Body of pancreas (tissue), 4 donors: ENCODE measurements around the gene DNAH1. TPM values are rescaled to one million over a fixed set of nuclear protein-coding genes. Genes with fewer than 3 reads are reported as not detected.

Experiments used
- ATAC-seq: fragments of 150-250 bp; one replicate; pipeline ENCODE4 v1.9.1; 2016
- DNase-seq, 4 donors: peaks; one replicate each; pipeline ENCODE4 v3.0.0-alpha.2; 2019
- H3K27ac ChIP-seq, 4 donors: fragments of 200-600 bp; sonication (generic); 1 replicate in 3 of 4; 2 replicates in 1 of 4; pipeline versions ENCODE4 v1.5.1 to v1.6.1; 2016 to 2019; ENCODE audit warnings: mild to moderate bottlenecking in 1 of 4, mixed read lengths in 1 of 4, moderate library complexity in 1 of 4
- H3K27me3 ChIP-seq, 2 donors: fragments of 200-600 bp; sonication (generic); one replicate each; pipeline ENCODE4 v1.6.0; 2016; ENCODE audit warnings: mild to moderate bottlenecking in 1 of 2
- H3K36me3 ChIP-seq, 2 donors: fragments of 200-600 bp; sonication (generic); replicated peaks in 1 of 2; 2 replicates each; pipeline ENCODE4 v1.5.1; 2016; ENCODE audit warnings: low read depth in 2 of 2; ENCODE audit not compliant: insufficient read depth in 1 of 2
- H3K4me1 ChIP-seq: fragments of 200-600 bp; sonication (generic); one replicate; pipeline ENCODE4 v1.6.0; 2016
- H3K4me3 ChIP-seq, 2 donors: fragments of 200-600 bp; sonication (generic); 1 replicate in 1 of 2; 2 replicates in 1 of 2; pipeline ENCODE4 v1.5.1; 2016 to 2019
- H3K9me3 ChIP-seq, 3 donors: fragments of 200-600 bp; sonication (generic); 1 replicate in 2 of 3; 2 replicates in 1 of 3; pipeline ENCODE4 v1.5.1; 2016
- POLR2A ChIP-seq, 3 donors: fragments of 450-650 bp; IDR thresholded peaks; one replicate each; pipeline ENCODE4 v1.6.1; 2016; ENCODE audit warnings: antibody characterized with exemption in 3 of 3, mild to moderate bottlenecking in 2 of 3
- WGBS, 2 donors: methylation state at CpG; one replicate each; pipeline ENCODE4 v1.1.5; 2017; 5-methylcytosine and 5-hydroxymethylcytosine counted together
- intact Hi-C: fragments of 100-400 bp; cut with DNase I; formaldehyde crosslinking; loops from one replicate; pipeline ENCODE4 v1.15.1; 2023
- total RNA-seq, 2 donors: library from RNA; depleted of rRNA; stranded (reverse); fragments of >200 nt; gene quantifications; one replicate each; pipeline ENCODE4 v1.1.0, GENCODE V29; 2016
- TF ChIP-seq, protein P1 (sequence below), 7 experiments: fragments of 450-650 bp in 4 of 7; fragments of 200-600 bp in 3 of 7; sonication (generic) in 3 of 7; IDR thresholded peaks; one replicate each; pipeline ENCODE4 v1.5.1; 2016 to 2019; ENCODE audit warnings: antibody characterized with exemption in 7 of 7

The DNAH1 gene
- total RNA-seq, 2 donors from 2014 or later, result 6.0 to 14.8 TPM

DNA sequence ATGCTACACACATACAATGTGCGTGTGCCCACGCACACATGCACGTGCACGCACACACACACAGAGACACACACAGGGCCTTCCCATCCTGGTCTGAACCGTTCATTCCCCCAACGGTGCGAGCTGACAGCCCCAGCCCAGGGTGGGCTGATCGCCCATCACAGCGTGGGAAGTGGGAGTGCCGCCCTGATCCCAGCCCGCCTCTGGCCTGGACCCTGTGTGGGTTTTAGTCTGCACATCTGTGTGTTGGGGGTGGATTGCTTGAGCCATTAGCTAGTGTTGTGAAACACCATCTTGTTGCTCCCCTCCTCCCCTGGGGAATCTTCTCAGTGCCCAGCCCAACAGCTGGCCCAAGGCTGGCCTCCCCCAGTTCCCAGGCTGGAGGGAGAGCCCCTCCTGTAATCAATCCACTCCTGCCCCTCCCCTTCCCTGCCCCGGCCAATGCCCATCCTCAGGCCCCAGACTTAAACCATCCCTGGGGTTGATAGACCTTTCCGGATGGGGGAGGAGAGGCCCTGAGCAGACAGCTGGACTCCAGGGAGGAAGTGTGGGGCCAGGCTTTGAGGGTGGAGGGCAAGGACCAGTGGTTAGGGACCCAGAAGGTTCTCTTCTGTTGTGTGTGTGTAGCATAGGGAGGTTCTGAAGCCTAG, 120.5 kb downstream of the DNAH1 start:
- DNase-seq (peak in 1 of 4 donors; percentile 8), ATAC-seq (no peak)
- H3K4me1 ChIP-seq, result no peaks in the 10 kb centered on the region
- H3K27me3 ChIP-seq, result no peaks in the 10 kb centered on the region
- no peak overlapping the region for H3K4me3 ChIP-seq
- H3K36me3 ChIP-seq, result no peaks in the 10 kb centered on the region
- TF ChIP-seq, protein P1, sequence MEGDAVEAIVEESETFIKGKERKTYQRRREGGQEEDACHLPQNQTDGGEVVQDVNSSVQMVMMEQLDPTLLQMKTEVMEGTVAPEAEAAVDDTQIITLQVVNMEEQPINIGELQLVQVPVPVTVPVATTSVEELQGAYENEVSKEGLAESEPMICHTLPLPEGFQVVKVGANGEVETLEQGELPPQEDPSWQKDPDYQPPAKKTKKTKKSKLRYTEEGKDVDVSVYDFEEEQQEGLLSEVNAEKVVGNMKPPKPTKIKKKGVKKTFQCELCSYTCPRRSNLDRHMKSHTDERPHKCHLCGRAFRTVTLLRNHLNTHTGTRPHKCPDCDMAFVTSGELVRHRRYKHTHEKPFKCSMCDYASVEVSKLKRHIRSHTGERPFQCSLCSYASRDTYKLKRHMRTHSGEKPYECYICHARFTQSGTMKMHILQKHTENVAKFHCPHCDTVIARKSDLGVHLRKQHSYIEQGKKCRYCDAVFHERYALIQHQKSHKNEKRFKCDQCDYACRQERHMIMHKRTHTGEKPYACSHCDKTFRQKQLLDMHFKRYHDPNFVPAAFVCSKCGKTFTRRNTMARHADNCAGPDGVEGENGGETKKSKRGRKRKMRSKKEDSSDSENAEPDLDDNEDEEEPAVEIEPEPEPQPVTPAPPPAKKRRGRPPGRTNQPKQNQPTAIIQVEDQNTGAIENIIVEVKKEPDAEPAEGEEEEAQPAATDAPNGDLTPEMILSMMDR (IDR thresholded peaks at IDR 0.05), result no peak
- TF ChIP-seq POLR2A (IDR thresholded peaks at IDR 0.05), result no peak
- H3K9me3 ChIP-seq, result no peaks in the 10 kb centered on the region
- no peak overlapping the region for H3K27ac ChIP-seq
- intact Hi-C loops, result no loop called here
- 81% methylated on average over 13 of the region's 13 CpGs; no CpG with 5 or more reads in 1 of the 2 donors for WGBS, 2 donors

DNA sequence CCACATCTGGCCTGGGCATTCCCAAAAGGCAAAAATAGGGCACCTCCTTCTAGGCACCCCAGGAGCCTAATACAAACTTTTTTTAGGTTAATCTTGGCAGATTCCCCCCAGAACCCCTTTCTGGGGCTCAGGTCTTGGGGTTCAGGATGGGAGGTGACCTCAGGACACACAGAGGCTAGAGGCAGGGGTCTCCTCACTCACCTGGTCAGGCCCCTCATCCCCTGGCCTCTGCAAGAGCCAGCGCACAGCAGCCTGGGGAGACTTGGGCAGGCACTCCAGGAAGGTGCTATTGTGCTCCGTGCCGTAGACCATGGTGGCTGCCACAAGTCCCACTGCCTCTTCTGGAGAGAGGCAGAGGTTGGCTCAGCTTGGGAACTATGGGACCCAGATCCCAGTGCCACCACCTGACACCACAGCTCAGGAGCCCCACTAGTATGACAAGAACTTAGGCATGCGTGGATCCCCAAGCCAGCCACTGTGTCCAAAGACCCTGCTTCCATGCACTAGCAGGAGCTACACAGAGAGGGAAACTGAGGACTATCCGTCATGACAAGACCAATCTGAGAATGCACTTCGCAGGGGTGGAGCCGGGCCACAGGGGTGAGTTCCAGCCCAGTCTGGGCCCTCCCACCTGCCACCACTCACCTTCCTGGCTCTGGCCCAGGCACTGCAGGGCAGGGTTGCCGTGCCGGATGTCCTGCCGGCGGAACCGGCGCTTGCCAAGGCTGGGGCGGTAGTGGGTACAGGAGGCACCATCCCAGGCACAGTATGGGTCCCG, 121.4 kb downstream of the DNAH1 start:
- 60 to 73% methylated on average over 1 to 15 of the region's 15 CpGs for WGBS, 2 donors
- H3K4me3 ChIP-seq, result no peak overlapping the region
- TF ChIP-seq, protein P1 (IDR thresholded peaks at IDR 0.05), result no peak
- TF ChIP-seq POLR2A (IDR thresholded peaks at IDR 0.05), result no peak
- no peaks in the 10 kb centered on the region for H3K27me3 ChIP-seq
- DNase-seq (peak in 2 of 4 donors; percentile 43 to 76), ATAC-seq (no peak)
- no peaks in the 10 kb centered on the region for H3K36me3 ChIP-seq
- H3K4me1 ChIP-seq, result no peaks in the 10 kb centered on the region
- intact Hi-C loops, result no loop called here
- H3K27ac ChIP-seq, result no peak overlapping the region
- H3K9me3 ChIP-seq, result no peaks in the 10 kb centered on the region

DNA sequence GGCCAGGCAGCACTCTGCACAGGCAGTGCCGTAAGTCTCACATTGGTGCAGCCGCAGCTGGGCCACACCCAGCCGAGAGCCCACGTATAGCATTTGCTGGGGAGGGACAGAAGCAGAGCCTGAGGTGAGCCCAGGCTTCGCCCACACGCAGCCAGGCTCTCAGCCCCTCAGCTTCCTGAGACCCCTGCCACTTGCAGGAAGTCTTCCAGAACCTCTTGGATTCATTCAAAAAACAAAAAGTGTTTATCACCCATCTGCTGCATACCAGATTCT, 121.9 kb downstream of the DNAH1 start:
- no peak for TF ChIP-seq POLR2A (IDR thresholded peaks at IDR 0.05)
- TF ChIP-seq, protein P1 (IDR thresholded peaks at IDR 0.05), result no peak
- ATAC-seq (no peak), DNase-seq (no peak)
- intact Hi-C loops, result no loop called here
- Histone ChIP-seq H3K9me3 (no peaks in the 10 kb centered on the region), H3K4me1 (no peaks in the 10 kb centered on the region), H3K27ac (no peak overlapping the region), H3K36me3 (no peaks in the 10 kb centered on the region), H3K4me3 (no peak overlapping the region), H3K27me3 (no peaks in the 10 kb centered on the region)
- 64% methylated on average over 3 of the region's 6 CpGs; no CpG with 5 or more reads in 1 of the 2 donors for WGBS, 2 donors

GRCh38 chr3:52438579-52439425, 122.7 kb downstream of the DNAH1 start:
- Histone ChIP-seq H3K4me3 (no peak overlapping the region), H3K27me3 (no peaks in the 10 kb centered on the region), H3K9me3 (no peaks in the 10 kb centered on the region), H3K36me3 (no peaks in the 10 kb centered on the region), H3K27ac (no peak overlapping the region), H3K4me1 (no peaks in the 10 kb centered on the region)
- TF ChIP-seq, protein P1 (IDR thresholded peaks at IDR 0.05), result no peak
- TF ChIP-seq POLR2A (IDR thresholded peaks at IDR 0.05), result no peak
- intact Hi-C loops, result no loop called here
- ATAC-seq, result no peak
- 79 to 82% methylated on average over 8 to 9 of the region's 9 CpGs for WGBS, 2 donors
- peak in 1 of 4 donors; percentile 6 for DNase-seq
